ENCODE measurements around the gene PXT1.

GRCh38 chr6:36350082-36350481 lies 92.6 kb downstream of the PXT1 start:
- TF ChIP-seq, protein P1, sequence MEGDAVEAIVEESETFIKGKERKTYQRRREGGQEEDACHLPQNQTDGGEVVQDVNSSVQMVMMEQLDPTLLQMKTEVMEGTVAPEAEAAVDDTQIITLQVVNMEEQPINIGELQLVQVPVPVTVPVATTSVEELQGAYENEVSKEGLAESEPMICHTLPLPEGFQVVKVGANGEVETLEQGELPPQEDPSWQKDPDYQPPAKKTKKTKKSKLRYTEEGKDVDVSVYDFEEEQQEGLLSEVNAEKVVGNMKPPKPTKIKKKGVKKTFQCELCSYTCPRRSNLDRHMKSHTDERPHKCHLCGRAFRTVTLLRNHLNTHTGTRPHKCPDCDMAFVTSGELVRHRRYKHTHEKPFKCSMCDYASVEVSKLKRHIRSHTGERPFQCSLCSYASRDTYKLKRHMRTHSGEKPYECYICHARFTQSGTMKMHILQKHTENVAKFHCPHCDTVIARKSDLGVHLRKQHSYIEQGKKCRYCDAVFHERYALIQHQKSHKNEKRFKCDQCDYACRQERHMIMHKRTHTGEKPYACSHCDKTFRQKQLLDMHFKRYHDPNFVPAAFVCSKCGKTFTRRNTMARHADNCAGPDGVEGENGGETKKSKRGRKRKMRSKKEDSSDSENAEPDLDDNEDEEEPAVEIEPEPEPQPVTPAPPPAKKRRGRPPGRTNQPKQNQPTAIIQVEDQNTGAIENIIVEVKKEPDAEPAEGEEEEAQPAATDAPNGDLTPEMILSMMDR (IDR thresholded peaks at IDR 0.05) = no peak
- TF ChIP-seq POLR2AphosphoS5 (IDR thresholded peaks at IDR 0.05; ENCODE audit: insufficient read depth in 1 of 2, low read depth in 1 of 2) = peak in 1 of 2 donors; percentile 42
- TF ChIP-seq POLR2A (IDR thresholded peaks at IDR 0.05) = no peak

Data from vagina (tissue), 2 donors.